CD4-positive, alpha-beta T cell (primary cell): ENCODE data around the gene B9D1. TPM values are rescaled to one million over a fixed set of nuclear protein-coding genes. Genes with fewer than 3 reads are reported as not detected.

ENCODE experiments used
- ATAC-seq: fragments of 200-7000 bp; cut with Tn5 transposase; one replicate; pipeline ENCODE4 v1.10.0; 2022; ENCODE audit warnings: mild to moderate bottlenecking; ENCODE audit not compliant: poor library complexity
- CTCF ChIA-PET: fragments of 350-600 bp; sonication (Branson Sonifier 250); formaldehyde crosslinking; loops from one replicate; lab custom pipeline; 2021; ENCODE audit warnings: antibody characterized with exemption, inconsistent platforms; lab: Charles Lee
- POLR2A ChIA-PET: fragments of 350-600 bp; sonication (Branson Sonifier 250); formaldehyde crosslinking; loops from one replicate; lab custom pipeline; 2021; ENCODE audit warnings: antibody characterized with exemption, inconsistent platforms; lab: Charles Lee
- DNase-seq, 14 experiments: peaks; one replicate each; pipeline ENCODE4 v3.0.0-alpha.2; 2013 to 2020; ENCODE audit warnings: mixed read lengths in 2 of 14
- H3K27ac ChIP-seq, 2 donors: one replicate each; pipeline versions ENCODE4 v1.5.1 to v1.7.0; 2013; ENCODE audit warnings: low read length in 2 of 2, low read depth in 1 of 2, mild to moderate bottlenecking in 1 of 2
- H3K27me3 ChIP-seq, 2 experiments: 1 replicate in 1 of 2; 2 replicates in 1 of 2; pipeline versions ENCODE4 v1.6.1 to v1.7.0; 2013; ENCODE audit warnings: low read length in 2 of 2, control low read depth in 1 of 2, mild to moderate bottlenecking in 1 of 2, moderate library complexity in 1 of 2; ENCODE audit not compliant: insufficient read depth in 2 of 2, control insufficient read depth in 1 of 2
- H3K36me3 ChIP-seq: one replicate; pipeline ENCODE4 v1.6.1; 2013; ENCODE audit warnings: low read length, control low read depth; ENCODE audit not compliant: insufficient read depth
- H3K4me1 ChIP-seq: one replicate; pipeline ENCODE4 v1.6.1; 2013; ENCODE audit warnings: low read length, control low read depth; ENCODE audit not compliant: insufficient read depth
- H3K4me3 ChIP-seq: one replicate; pipeline ENCODE4 v1.5.1; 2013; ENCODE audit warnings: mild to moderate bottlenecking, low read length, moderate library complexity
- H3K9me3 ChIP-seq, 2 experiments: 1 replicate in 1 of 2; 2 replicates in 1 of 2; pipeline versions ENCODE4 v1.6.1 to v1.7.0; 2013; ENCODE audit warnings: low read length in 2 of 2, mild to moderate bottlenecking in 2 of 2, control low read depth in 1 of 2, moderate library complexity in 1 of 2; ENCODE audit not compliant: control insufficient read depth in 1 of 2, insufficient read depth in 1 of 2
- H3K27ac Mint-ChIP-seq: one replicate; pipeline ENCODE4 v1.8.0; 2020; ENCODE audit warnings: mixed read lengths
- H3K27me3 Mint-ChIP-seq: one replicate; pipeline ENCODE4 v1.8.0; 2021; ENCODE audit warnings: mixed read lengths
- H3K36me3 Mint-ChIP-seq: one replicate; pipeline ENCODE4 v1.8.0; 2021; ENCODE audit warnings: low read depth, mixed read lengths
- H3K4me1 Mint-ChIP-seq: one replicate; pipeline ENCODE4 v1.8.0; 2021; ENCODE audit warnings: low read depth, mixed read lengths
- H3K4me3 Mint-ChIP-seq: one replicate; pipeline ENCODE4 v1.8.0; 2020; ENCODE audit warnings: mild to moderate bottlenecking, mixed read lengths
- H3K9me3 Mint-ChIP-seq: one replicate; pipeline ENCODE4 v1.8.0; 2020; ENCODE audit warnings: mixed read lengths
- intact Hi-C, 2 experiments: fragments of 100-400 bp; cut with DNase I in 1 of 2; cut with micrococcal nuclease in 1 of 2; formaldehyde crosslinking; loops; one replicate each; pipeline versions ENCODE4 v1.15.1 to v1.9.0; 2023 to 2025; cut with DNase I, micrococcal nuclease
- total RNA-seq, 174 experiments: library from RNA in 2 of 174; stranded (reverse) in 2 of 174; gene quantifications; one replicate each; pipeline ENCODE4 v1.2.3 and lab custom pipeline; 2021 to 2026
- TF ChIP-seq, protein P1 (sequence below): fragments of 200-600 bp; IDR thresholded peaks from one replicate; pipeline ENCODE4 v1.8.0; 2022; ENCODE audit warnings: antibody characterized with exemption, mild to moderate bottlenecking

B9D1 gene
- total RNA-seq, 2 experiments from 2014 or later = 0.66 to 0.73 TPM

DNA sequence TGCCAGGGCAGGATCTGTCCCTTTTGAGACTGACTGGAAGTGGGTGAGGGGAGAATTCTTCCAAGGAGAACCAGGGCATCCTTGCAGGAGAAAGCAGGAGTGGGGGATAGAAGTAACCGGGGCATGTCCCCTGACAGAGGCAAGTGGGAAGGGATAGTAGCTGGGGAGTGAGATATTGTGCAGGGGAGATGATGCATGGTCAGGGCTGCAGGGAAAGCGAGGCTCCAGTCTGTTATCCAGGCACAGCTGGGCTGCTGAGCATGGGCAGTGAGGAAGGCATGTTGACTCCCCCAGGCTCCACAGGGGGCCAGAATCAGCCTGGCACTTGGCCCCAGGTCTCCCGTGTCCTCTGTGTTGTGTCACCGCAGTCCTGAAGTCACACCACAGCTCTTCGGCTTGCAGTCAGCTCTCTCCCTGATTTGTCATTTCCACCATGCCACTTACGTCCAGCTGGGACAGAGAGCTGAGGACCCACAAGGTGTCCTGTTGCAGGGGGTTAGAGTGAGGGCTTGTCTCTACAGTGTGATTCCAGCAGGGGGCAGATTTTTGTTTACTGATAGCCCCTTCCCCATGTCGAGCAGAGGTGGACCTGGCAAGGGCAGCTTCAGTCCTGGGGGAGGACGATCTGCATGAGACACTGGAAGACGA is 40.9 kb downstream of the B9D1 start:
- Histone ChIP-seq H3K27ac (no peak overlapping the region), H3K4me1 (no peaks in the 10 kb centered on the region), H3K4me3 (no peak overlapping the region), H3K27me3 (no peaks in the 10 kb centered on the region), H3K36me3 (no peaks in the 10 kb centered on the region), H3K9me3 (peaks cover 3 to 7% of the 10 kb centered on the region in 2 experiments)
- DNase-seq (peak in 1 of 14 experiments; percentile 24), ATAC-seq (no peak)
- no peaks in the 10 kb centered on the region for H3K9me3 Mint-ChIP-seq
- H3K4me3 Mint-ChIP-seq = no peak overlapping the region
- intact Hi-C loops = no loop called here
- no peak overlapping the region for H3K27ac Mint-ChIP-seq
- peaks cover 19% of the 10 kb centered on the region for H3K27me3 Mint-ChIP-seq
- TF ChIP-seq, protein P1, sequence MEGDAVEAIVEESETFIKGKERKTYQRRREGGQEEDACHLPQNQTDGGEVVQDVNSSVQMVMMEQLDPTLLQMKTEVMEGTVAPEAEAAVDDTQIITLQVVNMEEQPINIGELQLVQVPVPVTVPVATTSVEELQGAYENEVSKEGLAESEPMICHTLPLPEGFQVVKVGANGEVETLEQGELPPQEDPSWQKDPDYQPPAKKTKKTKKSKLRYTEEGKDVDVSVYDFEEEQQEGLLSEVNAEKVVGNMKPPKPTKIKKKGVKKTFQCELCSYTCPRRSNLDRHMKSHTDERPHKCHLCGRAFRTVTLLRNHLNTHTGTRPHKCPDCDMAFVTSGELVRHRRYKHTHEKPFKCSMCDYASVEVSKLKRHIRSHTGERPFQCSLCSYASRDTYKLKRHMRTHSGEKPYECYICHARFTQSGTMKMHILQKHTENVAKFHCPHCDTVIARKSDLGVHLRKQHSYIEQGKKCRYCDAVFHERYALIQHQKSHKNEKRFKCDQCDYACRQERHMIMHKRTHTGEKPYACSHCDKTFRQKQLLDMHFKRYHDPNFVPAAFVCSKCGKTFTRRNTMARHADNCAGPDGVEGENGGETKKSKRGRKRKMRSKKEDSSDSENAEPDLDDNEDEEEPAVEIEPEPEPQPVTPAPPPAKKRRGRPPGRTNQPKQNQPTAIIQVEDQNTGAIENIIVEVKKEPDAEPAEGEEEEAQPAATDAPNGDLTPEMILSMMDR = no peak
- no peaks in the 10 kb centered on the region for H3K36me3 Mint-ChIP-seq
- H3K4me1 Mint-ChIP-seq = no peaks in the 10 kb centered on the region
- ChIA-PET CTCF (no interaction called here), POLR2A (no interaction called here)

DNA sequence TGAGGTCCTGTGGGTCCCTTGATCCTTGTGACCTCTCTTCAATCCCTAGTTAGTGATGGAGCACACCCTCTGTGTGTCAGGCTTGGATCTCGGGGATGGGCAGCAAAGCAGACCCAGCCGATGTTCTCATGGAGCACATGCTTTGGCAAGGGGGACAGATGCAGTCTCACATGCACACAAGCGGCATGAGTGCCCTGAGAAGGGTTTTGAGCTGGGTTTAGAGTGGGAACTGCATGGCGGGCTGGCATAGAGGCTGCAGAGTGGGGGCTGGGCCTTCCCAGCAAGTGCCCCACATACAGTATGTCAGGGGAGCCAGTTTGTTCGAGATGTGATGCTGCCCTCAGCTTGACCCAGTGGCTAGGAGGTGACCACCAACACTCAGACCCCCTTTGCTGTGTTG is 41.6 kb downstream of the B9D1 start:
- H3K4me1 Mint-ChIP-seq = no peaks in the 10 kb centered on the region
- intact Hi-C loops = no loop called here
- peaks cover 19% of the 10 kb centered on the region for H3K27me3 Mint-ChIP-seq
- Histone ChIP-seq H3K4me1 (no peaks in the 10 kb centered on the region), H3K9me3 (peaks cover 0 to 7% of the 10 kb centered on the region in 2 experiments), H3K4me3 (no peak overlapping the region), H3K36me3 (no peaks in the 10 kb centered on the region), H3K27me3 (no peaks in the 10 kb centered on the region), H3K27ac (no peak overlapping the region)
- TF ChIP-seq, protein P1 = no peak
- H3K9me3 Mint-ChIP-seq = no peaks in the 10 kb centered on the region
- H3K4me3 Mint-ChIP-seq = no peak overlapping the region
- ChIA-PET POLR2A (interaction anchor here (1.0 kb wide), 1 partner anchor 56 kb away, joined by 3 read pairs; no protein-coding TSS in a partner anchor), CTCF (no interaction called here)
- no peak for ATAC-seq
- DNase-seq = peak in 1 of 14 experiments; percentile 27
- no peak overlapping the region for H3K27ac Mint-ChIP-seq
- no peaks in the 10 kb centered on the region for H3K36me3 Mint-ChIP-seq

DNA sequence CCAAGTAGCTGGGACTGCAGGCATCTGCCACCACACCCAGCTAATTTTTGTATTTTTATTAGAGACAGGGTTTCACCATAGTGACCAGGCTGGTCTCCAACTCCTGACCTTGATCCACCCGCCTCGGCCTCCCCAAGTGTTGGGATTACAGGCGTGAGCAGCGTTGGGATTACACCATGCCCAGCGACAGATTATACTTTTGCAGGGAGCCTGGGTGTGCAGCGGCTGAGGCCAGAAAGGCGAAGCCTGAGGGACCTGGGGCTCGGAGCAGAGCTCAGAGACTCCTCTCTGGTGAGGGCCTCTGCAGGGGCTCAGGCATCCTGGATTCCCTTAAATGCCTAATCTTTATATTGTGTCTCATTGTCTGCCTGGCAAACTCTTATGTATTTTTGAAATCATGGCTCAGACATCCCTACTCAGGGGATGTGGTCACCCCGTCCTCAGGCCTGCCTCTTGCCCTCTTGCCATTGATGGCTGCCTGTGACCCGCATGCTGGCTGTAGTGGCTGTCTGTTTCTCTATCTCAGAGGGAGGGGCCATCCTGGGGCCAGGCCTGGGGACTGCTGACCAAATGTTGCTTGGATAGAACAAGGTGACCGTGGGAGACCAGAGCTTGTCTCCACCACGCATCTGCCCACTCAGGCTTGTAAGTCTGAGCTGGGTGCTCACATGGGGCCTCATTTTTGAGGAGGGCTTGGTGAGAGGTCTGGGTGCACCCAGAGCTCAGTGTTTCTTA is 42.6 kb downstream of the B9D1 start:
- POLR2A ChIA-PET = interaction anchor here (1.0 kb wide), 1 partner anchor 57 kb away, joined by 3 read pairs; no protein-coding TSS in a partner anchor
- CTCF ChIA-PET = no interaction called here
- ATAC-seq = no peak

More for the DNA sequence above, 42.6 kb downstream of the B9D1 start:
- no peaks in the 10 kb centered on the region for H3K36me3 ChIP-seq
- no peak overlapping the region for H3K27ac ChIP-seq
- DNase-seq = no peak
- H3K9me3 Mint-ChIP-seq = no peaks in the 10 kb centered on the region
- H3K4me1 Mint-ChIP-seq = no peaks in the 10 kb centered on the region
- H3K27me3 ChIP-seq = no peaks in the 10 kb centered on the region
- H3K36me3 Mint-ChIP-seq = no peaks in the 10 kb centered on the region
- no peak overlapping the region for H3K27ac Mint-ChIP-seq
- intact Hi-C loops = no loop called here
- no peak overlapping the region for H3K4me3 Mint-ChIP-seq
- TF ChIP-seq, protein P1 = no peak
- peaks cover 0 to under 1% of the 10 kb centered on the region in 2 experiments for H3K9me3 ChIP-seq
- H3K4me1 ChIP-seq = no peaks in the 10 kb centered on the region
- peaks cover 19% of the 10 kb centered on the region for H3K27me3 Mint-ChIP-seq
- no peak overlapping the region for H3K4me3 ChIP-seq
